Measurements from ENCODE around the gene NDUFC1. TPM values are rescaled to one million over a fixed set of nuclear protein-coding genes. Genes with fewer than 3 reads are reported as not detected.

The NDUFC1 gene
- polyA plus RNA-seq, 6 donors from 2014 or later: 94.9 to 165 (median 123) TPM

Other genes starting within 250 kb of the NDUFC1 start
- 10 to 100 TPM; 40.5 to 56.7 (median 45.9) TPM for gene ELF2, start 125.3 kb downstream of the NDUFC1 start, polyA plus RNA-seq (ENCODE audit: low read depth in 6 of 6)
- gene MGARP, start 22.3 kb downstream of the NDUFC1 start, polyA plus RNA-seq (ENCODE audit: low read depth in 6 of 6): 1 to 10 TPM in 1 of 6 donors, under 1 TPM in 5; 0.24 to 1.0 (median 0.55) TPM
- 10 to 100 TPM; 22.5 to 57.4 (median 53.4) TPM for gene NAA15, start 972 bp downstream of the NDUFC1 start, polyA plus RNA-seq (ENCODE audit: low read depth in 6 of 6)
- gene RAB33B, start 151.6 kb upstream of the NDUFC1 start, polyA plus RNA-seq (ENCODE audit: low read depth in 6 of 6): 10 to 100 TPM in 5 of 6 donors, 1 to 10 TPM in 1; 7.8 to 15.3 (median 12.8) TPM